IMR-90 (cell line): ENCODE measurements around the gene LILRA6.
"Not testable (repeated sequence)": the region's sequence is repeated elsewhere in the genome, so short reads cannot be mapped to it uniquely, and the experiment has no call there.

Experiments
- CHD1 ChIP-seq: IDR thresholded peaks from 2 replicates; pipeline ENCODE4 v1.6.1; 2012; ENCODE audit warnings: low read depth, low read length, improper control_type of control experiment
- CTCF ChIP-seq: conservative IDR thresholded peaks from 2 replicates; pipeline ENCODE4 v1.5.1; 2012; ENCODE audit warnings: mild to moderate bottlenecking, low read depth, low read length, improper control_type of control experiment
- MXI1 ChIP-seq: IDR thresholded peaks from 2 replicates; pipeline ENCODE4 v1.6.1; 2012; ENCODE audit warnings: low read depth, mild to moderate bottlenecking, low read length, moderate library complexity, borderline replicate concordance
- POLR2A ChIP-seq: IDR thresholded peaks from 2 replicates; pipeline ENCODE4 v1.6.1; 2012; ENCODE audit warnings: mild to moderate bottlenecking, low read depth, low read length
- RAD21 ChIP-seq: IDR thresholded peaks from 2 replicates; pipeline ENCODE4 v1.6.1; 2012; ENCODE audit warnings: low read length, improper control_type of control experiment

GRCh38 chr19:54217517-54218247 is 24.9 kb downstream of the LILRA6 start:
- TF ChIP-seq CTCF, MXI1, RAD21, CHD1, POLR2A: not testable (repeated sequence)
